Activated CD8-positive, alpha-beta T cell treated with anti-CD3 and anti-CD28 coated beads for 36 hours (primary cell): ENCODE data around the gene SLC40A1. TPM values are rescaled to one million over a fixed set of nuclear protein-coding genes. Genes with fewer than 3 reads are reported as not detected.

Experiments used
- ATAC-seq: fragments of 200-7000 bp; cut with Tn5 transposase; one replicate; pipeline ENCODE4 v1.10.0; 2021; ENCODE audit warnings: mild to moderate bottlenecking, moderate library complexity
- CTCF ChIA-PET: fragments of 350-600 bp; sonication (Branson Sonifier 250); formaldehyde crosslinking; loops from one replicate; lab custom pipeline; 2021; ENCODE audit warnings: antibody characterized with exemption; lab: Charles Lee
- POLR2A ChIA-PET: fragments of 350-600 bp; sonication (Branson Sonifier 250); formaldehyde crosslinking; loops from one replicate; lab custom pipeline; 2021; ENCODE audit warnings: antibody characterized with exemption; lab: Charles Lee
- DNase-seq: peaks from one replicate; pipeline ENCODE4 v3.0.0-alpha.2; 2020
- H3K27ac Mint-ChIP-seq: one replicate; pipeline ENCODE4 v1.8.0; 2021; ENCODE audit warnings: mild to moderate bottlenecking, mixed read lengths
- H3K27me3 Mint-ChIP-seq: one replicate; pipeline ENCODE4 v1.8.0; 2021; ENCODE audit warnings: mixed read lengths
- H3K36me3 Mint-ChIP-seq: one replicate; pipeline ENCODE4 v1.8.0; 2021; ENCODE audit warnings: low read depth, mixed read lengths
- H3K4me1 Mint-ChIP-seq: one replicate; pipeline ENCODE4 v1.8.0; 2021; ENCODE audit warnings: low read depth, mixed read lengths
- H3K4me3 Mint-ChIP-seq: one replicate; pipeline ENCODE4 v1.8.0; 2021; ENCODE audit warnings: mild to moderate bottlenecking, moderate library complexity, mixed read lengths
- H3K9me3 Mint-ChIP-seq: one replicate; pipeline ENCODE4 v1.8.0; 2021; ENCODE audit warnings: mixed read lengths
- CTCF ChIP-seq: fragments of 200-600 bp; IDR thresholded peaks from one replicate; pipeline ENCODE4 v1.8.0; 2022; ENCODE audit warnings: antibody characterized with exemption, mild to moderate bottlenecking
- intact Hi-C: fragments of 100-400 bp; cut with micrococcal nuclease; formaldehyde crosslinking; loops from one replicate; pipeline ENCODE4 v1.10.0; 2022
- total RNA-seq, 2 experiments: library from RNA; stranded (reverse); gene quantifications; one replicate each; pipeline ENCODE4 v1.2.3, GENCODE V29; 2021

The SLC40A1 gene
- total RNA-seq, 2 experiments from 2014 or later: 1.2 to 1.5 TPM

- POLR2A ChIA-PET: no interaction called here
Measured at GRCh38 chr2:189556526-189556925, 24.1 kb downstream of the SLC40A1 start.

DNA sequence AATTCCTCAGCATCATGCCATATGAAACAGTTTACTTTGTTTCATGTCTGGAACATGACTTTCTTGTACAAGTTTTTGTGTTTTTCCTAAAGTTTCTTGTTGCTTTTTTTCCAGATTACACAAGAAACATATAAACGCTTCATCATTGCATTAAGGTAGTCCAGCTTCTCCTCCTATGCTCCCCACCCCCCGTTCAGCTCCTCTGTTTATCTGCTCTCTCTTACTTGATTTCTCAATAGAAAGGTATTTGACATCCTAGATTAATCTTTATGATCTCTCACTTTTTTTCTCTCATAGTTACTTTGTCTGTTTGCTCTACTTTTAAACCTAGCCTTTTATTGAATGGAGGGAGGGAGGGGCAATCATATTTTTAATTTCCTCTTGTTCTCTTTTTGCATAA, 25.4 kb downstream of the SLC40A1 start:
- peaks cover 5% of the 10 kb centered on the region for H3K4me1 Mint-ChIP-seq
- ATAC-seq (no peak), DNase-seq (no peak)
- ChIA-PET CTCF (no interaction called here), POLR2A (no interaction called here)
- TF ChIP-seq CTCF: no peak
- H3K36me3 Mint-ChIP-seq: no peaks in the 10 kb centered on the region
- intact Hi-C loops: no loop called here
- H3K4me3 Mint-ChIP-seq: no peak overlapping the region
- H3K27ac Mint-ChIP-seq: no peak overlapping the region
- no peaks in the 10 kb centered on the region for H3K27me3 Mint-ChIP-seq
- no peaks in the 10 kb centered on the region for H3K9me3 Mint-ChIP-seq

More at GRCh38 chr2:189556526-189556925, 24.1 kb downstream of the SLC40A1 start:
- Mint-ChIP-seq H3K4me3 (no peak overlapping the region), H3K27me3 (no peaks in the 10 kb centered on the region), H3K36me3 (no peaks in the 10 kb centered on the region), H3K4me1 (peaks cover 5% of the 10 kb centered on the region), H3K27ac (no peak overlapping the region), H3K9me3 (no peaks in the 10 kb centered on the region)
- ATAC-seq (no peak), DNase-seq (no peak)
- CTCF ChIA-PET: interaction anchor here (1.1 kb wide), 1 partner anchor 532 kb away, joined by 4 read pairs; no protein-coding TSS in a partner anchor
- intact Hi-C loops: no loop called here
- no peak for TF ChIP-seq CTCF

DNA sequence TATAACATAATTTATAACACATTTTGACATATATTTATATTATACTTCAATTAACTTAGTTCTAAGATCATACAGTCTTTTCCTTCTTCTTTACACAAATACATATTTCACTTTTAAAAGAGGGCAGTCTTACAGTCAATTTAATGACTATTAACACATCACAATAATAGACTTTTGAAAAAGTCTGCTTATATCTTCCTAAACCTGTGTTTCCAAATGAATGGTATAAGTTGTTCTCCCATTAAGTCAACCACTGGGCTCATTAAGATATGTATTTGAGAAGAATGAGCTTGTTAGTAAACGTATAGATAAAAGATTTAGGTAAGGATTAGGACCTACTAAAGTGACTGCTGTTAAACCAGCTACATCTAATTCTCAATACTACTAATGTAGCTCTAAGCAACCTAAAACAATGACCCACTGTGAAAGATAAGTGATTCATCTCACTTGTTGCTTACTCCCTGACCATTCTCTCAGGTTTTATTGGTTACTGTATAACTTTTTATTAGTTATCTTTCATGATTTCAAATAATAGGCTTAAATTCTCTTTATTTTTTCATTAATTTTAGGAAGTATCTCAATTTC, 27.0 kb downstream of the SLC40A1 start:
- Mint-ChIP-seq H3K27me3 (no peaks in the 10 kb centered on the region), H3K4me3 (no peak overlapping the region), H3K4me1 (no peaks in the 10 kb centered on the region), H3K9me3 (no peaks in the 10 kb centered on the region), H3K36me3 (no peaks in the 10 kb centered on the region), H3K27ac (no peak overlapping the region)
- no peak for ATAC-seq
- intact Hi-C loops: no loop called here
- CTCF ChIA-PET: no interaction called here
- no peak for DNase-seq
- no peak for TF ChIP-seq CTCF
- POLR2A ChIA-PET: no interaction called here

DNA sequence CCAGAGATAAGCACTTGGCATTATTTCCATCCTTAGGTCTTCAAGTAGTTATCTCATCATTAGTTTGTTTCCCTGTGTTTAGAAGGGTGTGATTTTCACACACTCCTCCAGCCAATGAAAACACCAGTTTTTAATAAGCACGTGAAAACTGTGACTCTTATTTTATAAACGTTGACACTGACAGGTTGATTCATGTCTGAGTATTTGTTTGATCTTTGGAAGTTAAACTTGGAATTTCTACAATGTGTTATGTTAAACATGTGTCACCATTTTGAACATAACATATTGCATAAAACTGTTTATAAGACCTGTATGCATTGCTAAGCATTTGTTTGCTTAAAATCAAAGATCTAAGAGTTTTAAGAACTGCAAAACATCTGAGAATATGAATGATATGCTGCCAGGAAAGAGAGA, 27.6 kb downstream of the SLC40A1 start:
- H3K4me1 Mint-ChIP-seq: no peaks in the 10 kb centered on the region
- ATAC-seq: no peak

More for the DNA sequence above, 27.6 kb downstream of the SLC40A1 start:
- H3K27me3 Mint-ChIP-seq: no peaks in the 10 kb centered on the region
- no peak for DNase-seq
- ChIA-PET CTCF (no interaction called here), POLR2A (no interaction called here)
- H3K27ac Mint-ChIP-seq: no peak overlapping the region
- no peaks in the 10 kb centered on the region for H3K36me3 Mint-ChIP-seq
- TF ChIP-seq CTCF: no peak
- no peak overlapping the region for H3K4me3 Mint-ChIP-seq
- intact Hi-C loops: no loop called here
- no peaks in the 10 kb centered on the region for H3K9me3 Mint-ChIP-seq
